Fibroblast of the conjunctiva (primary cell): ENCODE results near the gene RIPK1.
A peak's percentile ranks its signal among the peaks of the same experiment; 100 is the strongest.
"Not testable (repeated sequence)": the region's sequence is repeated elsewhere in the genome, so short reads cannot be mapped to it uniquely, and the experiment has no call there.

Source experiments
- DNase-seq: peaks from one replicate; pipeline ENCODE4 v3.0.0-alpha.2; 2010; ENCODE audit warnings: low read depth

RIPK1 gene

DNA sequence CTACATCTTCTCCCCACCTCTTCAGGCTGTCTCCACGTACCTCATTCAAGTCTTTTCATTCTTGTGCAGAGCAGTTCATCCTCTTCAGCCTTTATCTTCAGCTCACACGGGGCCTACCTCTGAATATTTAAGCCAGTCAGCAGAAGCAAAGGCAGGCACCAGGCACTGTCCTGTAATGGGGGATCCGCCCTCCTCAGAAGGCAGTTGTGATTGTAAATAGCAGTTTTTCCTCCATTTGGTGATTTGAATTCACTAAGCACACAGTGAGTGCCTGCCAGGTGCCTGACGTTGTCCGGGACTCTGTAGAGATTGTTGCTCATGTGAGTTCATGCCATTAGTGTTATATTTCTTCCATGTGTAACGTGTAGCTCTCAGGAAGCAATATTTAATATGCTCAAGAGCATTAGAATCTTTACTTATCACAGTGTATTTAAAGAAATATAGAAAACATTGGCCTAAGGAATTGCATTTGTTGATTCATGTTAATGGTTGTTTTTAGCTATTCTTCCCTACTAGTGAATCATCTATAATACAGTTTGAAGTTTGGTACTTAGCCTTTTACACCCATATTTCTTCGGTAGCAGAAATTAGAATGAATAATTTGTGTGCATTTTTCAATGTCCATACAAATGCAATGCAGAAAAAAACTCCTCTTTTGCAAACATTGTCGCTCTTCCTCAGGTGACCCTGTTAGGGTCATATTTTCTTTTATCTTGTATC is 68.2 kb downstream of the RIPK1 start:
- DNase-seq: no peak

DNA sequence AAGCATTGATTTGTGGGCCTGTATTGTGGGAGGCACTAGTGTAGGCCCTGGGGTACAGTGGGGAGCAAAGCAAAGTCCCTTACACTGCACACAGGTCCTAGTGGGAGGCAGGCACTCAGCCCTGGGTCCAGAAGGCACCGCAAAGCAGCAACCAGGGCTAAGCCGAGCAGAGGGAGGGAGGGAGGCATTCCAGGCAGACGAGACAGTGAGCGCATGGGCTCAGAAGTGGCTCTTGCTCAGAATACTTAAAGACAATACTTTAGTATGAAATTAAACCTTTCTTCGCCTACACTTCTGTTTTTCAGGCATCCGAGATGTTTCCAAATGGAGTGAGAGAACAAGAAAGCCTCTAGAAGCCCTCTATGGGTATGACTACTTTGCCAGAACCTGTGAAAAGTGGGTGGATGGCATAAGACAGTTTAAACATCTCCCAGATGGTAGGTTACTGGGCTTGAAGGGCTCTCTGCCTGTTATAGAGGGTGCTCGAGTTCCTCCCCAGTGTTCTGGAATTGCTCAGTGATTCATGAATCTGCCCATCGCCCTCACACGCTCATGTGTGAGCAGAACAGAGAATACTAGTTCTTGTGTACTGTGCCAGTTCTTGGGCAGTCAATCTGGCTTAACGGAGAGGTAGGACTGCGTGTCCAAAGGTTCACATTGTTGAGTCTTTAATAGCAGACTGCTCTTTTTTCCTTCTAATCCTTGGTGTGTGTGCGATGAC is 68.9 kb downstream of the RIPK1 start:
- DNase-seq: no peak

DNA sequence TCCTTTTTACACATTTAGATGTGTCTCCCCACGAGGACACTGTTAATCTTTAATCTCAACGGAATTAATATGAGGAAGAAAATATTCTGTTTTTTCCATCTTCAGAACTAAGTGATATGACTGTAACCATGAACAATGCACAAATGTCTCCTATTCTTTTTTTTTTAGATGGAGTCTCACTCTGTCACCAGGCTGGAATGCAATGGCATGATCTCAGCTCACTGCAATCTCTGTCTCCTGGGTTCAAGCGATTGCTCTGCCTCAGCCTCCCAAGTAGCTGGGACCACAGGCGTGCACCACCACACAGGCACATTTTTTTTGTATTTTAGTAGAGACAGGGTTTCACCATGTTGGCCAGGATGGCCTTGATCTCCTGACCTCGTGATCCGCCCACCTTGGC is 69.6 kb downstream of the RIPK1 start:
- not testable (repeated sequence) for DNase-seq

DNA sequence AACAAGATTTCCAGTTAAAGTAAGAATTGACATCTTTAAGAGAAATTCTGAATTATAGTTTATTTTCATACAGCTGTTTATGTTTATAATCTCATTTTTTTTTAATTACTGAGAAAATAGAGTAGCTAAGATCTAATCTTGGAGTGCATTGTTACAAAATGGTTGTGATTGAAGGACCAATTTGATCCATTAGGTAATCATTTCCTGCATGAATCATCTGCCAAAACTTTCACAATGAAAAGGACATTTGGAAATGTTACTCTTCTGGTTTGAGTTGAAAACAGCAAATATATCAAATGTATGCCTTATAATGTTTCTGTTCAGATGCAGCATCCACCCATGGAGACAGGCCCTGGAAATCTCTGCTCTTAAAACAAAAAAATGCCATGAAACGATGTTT is 70.0 kb downstream of the RIPK1 start:
- no peak for DNase-seq

DNA sequence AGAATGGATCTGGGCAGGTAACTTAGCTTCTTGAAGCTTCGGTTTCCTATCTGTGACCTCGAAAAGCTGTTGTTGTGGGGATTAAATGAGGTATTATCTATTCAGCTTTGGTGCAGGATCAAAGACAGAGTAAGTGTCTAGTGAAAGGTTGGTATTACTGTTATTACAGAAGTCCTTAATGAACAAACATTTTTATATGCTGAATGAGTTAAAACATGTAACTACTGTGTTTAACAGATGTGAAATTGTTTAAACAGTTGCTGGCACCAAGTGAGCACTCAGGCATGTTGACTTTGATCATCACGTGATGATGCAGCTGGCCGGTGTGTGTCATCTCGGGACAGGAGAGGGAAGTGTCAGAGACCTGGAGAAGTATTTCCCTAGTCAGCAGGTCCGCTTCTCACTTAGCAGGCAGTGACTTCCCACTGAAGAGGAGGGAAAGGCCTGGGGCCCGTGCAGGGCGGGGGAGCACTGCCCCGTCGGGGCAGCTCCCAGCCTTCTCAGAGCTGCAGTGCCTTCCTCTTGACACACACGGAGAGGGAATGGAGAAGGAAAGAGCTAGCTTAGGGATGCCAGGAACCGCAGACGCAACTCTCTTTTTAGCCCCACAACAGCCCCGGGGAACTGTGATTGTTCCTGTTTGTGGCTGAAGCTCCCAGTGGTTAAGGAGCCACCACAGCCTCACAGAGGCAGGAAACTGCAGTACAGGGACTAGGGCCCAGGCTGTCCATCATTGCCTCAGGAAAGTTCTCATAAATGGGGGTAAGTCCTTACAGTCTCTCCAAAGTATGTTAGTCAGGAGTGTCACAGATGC is 71.0 kb downstream of the RIPK1 start:
- DNase-seq: peak; percentile 34

DNA sequence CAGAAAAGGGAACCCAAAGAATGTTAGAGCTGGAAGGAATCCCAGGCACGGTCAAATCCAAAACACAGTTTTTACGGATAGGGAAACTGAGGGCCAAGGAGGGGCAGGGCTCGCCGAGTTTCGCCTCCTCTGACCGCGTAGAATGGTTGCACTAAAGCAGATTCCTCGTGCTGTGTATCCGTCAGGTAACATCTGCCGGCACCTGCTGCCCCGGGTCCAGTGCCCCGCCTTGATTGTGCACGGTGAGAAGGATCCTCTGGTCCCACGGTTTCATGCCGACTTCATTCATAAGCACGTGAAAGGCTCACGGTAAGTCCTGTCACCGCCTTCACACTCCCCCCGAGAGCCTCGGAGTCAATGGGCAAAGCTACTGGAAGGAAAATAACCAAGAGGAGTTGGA is 71.9 kb downstream of the RIPK1 start:
- DNase-seq: no peak

DNA sequence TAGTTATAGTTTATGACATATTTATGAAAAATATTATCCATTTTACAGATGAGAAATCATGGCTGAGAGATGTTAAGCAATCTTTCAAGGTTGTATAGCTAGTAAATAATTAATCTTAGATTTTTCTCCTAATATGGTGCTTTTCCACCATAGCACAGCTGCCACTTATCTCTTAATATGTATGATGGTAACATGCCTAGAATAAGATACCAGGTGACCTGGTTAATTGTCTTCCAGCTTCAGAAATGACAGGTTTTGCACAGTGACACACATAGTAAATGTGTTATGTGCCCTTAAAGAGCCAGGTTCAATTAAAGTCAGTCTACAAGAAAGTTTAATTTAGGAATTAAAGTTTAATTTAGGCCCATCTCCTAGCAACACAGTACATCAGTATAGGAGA is 74.2 kb downstream of the RIPK1 start:
- DNase-seq: no peak

DNA sequence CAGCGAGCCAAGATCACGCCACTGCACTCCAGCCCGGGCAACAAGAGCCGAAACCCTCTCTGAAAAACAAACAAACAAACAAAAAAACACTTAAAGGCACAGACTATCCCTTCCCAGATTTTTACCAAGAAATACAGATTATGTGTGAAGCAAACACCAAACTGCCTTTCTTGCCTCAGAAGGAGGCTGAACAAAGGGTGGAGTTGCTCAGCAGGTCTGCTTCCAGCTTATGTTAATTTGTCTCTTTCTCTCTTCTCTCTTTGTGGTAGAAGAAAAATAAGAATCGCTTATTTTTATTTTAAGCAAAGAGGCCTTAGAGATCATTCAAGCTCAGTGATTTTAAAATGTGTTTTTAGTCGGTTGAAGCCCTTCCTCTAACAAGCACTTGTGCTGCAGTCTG is 74.9 kb downstream of the RIPK1 start:
- DNase-seq: no peak

DNA sequence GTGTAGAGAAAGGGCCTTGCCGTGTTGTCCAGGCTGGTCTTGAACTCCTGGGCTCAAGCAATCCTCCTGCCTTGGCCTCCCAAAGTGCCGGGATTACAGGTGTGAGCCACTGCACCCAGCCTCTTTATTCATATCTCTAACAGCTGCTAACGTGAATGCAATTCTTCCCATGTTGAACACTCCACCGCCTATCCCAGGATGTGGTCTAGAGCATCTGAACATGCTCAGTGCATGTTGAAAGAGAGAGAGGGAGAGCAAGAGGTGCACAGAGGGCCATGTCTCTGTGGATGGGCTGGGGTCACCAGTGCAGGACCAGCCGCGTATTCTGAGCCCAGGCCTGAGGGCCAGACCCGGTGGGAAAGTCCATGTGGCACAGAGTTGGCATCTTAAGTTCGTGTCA is 76.3 kb downstream of the RIPK1 start:
- DNase-seq: no peak

DNA sequence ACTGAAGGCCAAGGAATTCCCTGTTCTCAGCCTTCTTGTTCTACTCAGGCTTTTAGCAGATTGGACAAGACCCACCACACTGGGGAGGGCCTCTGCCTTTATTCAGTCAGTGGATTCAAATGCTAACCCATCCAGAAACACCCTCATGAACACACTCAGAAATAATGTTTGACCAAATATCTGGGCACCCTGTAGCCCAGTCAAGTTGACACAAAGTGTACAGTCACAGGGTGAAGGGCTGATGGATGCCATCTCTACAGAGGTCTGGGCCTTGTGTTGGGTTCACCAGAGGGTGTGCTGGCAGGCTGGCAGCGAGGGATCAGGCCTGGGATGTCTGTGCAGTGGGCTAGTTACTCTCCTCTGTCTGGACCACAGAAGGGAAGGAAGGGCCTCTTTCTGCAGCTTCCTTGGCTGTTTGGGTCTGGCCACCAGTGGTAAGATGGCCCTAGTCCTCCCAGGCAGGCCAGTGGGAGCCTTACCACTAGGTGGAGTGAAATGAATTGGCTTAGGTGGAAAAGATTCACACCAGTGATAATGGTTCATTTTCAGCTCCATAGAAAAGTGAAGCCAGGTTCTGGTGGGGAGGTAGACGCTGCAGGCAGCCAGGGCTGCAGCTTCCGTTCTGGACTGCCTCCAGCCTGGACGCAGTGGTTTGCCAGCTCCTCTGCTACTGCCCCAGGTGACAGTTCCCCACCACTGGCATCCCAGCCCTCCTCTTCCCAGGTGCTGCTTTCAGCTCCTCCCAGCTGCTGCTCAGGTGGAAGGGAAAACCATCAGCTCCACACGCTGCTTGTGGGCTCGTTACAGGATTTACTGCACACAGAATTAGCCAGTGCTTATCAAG is 79.8 kb downstream of the RIPK1 start:
- no peak for DNase-seq

DNA sequence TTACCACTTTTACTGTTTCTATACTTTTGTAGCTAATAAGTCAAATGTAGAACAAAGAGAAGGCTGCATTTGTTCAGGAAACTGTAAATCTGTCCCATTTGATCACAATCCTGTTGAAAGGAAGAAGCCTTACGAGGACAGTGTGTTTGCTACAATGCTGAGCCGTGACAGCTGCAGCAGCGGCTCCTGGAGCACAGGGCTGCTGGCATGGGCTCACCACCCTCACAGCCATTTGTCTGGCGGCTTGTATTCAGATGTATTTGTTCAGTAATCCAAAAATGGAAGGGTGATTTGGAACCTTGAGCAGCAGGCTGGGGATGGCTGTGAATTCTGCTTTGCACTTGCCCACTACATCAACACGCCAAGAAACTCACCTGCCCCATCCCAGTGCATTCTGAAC is 83.4 kb downstream of the RIPK1 start:
- no peak for DNase-seq

DNA sequence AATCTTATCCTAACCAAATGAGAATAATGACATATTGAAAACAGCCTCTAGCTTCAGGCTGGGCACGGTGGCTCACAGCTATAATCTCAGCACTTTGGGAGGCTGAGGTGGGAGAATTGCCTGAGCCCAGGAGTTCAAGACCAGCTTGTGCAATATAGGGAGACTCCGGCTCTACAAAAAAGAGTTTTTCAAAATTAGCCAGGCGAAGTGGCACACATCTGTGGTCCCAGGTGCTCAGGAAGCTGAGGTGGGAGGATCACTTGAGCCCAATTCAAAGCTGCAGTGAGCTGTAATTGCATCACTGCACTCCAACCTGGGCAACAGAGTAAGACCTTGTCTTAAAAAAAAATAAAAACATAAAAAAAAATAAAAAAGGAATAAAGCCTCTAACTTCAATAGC is 84.4 kb downstream of the RIPK1 start:
- no peak for DNase-seq

DNA sequence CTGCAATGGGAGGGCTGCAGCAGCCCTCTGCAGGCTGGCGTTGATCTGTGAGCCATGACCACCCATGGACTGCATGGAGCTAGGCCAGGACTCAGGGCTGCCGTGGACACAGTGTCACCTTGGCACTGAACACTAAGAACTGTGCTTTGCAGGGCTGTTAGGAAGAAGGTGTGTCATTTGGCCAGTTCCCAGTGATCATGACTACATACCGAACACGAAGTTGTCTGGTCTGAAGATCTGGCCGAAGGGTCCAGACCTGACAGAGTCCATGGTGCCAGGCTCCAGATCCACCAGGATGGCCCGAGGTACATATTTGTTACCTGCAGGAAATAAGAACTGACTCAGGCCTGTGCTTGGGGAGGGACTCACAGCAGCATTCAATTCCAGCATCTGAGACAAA is 87.1 kb downstream of the RIPK1 start:
- not testable (repeated sequence) for DNase-seq

DNA sequence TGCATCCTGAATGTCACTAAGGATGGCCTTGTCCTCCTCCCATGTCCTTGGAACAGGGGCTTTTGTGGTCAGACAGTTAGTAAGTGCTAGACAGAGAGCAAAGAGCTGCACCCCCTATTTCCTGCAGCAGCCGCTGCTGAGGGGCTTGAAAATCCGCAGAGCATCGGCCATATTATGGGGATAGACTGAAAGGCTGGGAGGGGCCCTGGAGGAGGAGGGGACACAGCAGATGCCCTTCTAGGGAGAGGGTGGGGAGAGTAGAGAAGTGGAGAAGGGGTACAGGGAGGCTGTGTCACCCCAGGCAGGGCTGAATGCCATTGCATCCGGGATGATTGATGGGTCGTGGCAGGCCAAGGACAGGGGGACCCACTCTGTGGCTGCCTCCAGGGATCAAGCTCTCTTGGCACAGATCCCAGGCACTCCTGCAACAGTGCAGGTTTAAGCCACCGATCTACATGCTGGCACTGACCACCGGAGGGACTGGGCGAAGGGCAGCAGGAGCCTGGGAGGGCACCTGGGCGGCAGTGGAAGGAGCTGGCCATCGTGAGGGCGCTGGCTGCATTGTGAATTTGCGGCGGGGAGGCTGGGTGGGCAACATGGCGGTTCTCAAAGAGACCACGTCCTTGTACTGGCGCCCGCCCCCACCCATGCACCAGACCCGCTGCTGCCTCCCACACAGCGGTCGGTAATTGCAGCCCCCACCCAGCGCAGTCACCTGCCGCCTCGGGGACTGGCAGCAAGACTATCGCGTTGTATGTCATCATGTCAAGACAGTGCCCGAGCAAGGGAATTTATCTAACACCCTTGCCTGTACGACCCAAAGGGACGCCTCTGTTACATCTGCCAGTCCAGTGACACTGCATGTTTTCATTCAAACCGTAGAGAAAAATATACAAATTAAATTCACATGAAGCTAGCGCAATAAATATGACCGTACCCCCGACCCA is 88.2 kb downstream of the RIPK1 start:
- not testable (repeated sequence) for DNase-seq

DNA sequence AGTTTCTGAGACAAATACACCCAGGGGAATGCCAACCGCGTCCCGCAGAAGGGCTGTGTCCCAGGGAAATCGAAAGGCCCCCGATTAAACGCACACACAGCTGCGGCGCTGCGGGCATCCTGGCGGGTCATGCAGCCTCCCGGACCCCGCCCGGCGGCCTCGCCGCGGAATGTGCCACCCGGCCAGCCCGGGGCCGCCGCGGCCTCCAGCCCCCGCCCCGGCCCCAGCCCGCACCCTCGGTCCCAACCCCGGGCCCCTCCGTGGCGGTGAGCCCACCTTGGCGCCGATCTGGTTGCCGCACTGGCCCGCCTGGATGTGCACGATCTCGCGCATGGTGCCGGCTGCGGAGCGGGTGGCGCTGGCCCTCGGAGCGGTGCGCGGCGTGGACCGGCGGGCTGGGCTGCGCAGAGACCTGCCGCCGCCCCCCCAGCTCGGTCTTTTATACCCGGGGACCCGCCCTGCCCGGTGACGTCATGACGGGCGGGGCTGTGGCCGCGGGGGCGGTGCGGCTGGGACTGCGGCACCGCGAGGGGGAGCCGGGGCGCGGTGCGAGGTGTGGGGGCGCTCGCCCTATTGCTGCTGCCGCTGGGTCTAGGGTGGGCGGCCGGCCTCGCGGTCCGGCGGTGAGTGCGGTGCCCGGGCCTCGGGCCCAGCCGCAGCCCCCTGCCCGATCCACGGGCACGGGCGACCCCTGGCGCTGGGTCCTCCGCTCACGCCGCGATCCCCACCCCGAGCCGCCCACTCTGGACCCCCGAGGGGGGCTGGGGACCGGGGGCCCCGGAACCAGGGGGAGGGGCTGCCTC is 89.0 kb downstream of the RIPK1 start, which contains the start of gene TUBB2A:
TSS of gene TUBB2A (minus strand) at position 414 of the 803 bp plus-strand sequence. CDS start at position 333, 81 bp downstream.
- DNase-seq: peak; percentile 62

DNA sequence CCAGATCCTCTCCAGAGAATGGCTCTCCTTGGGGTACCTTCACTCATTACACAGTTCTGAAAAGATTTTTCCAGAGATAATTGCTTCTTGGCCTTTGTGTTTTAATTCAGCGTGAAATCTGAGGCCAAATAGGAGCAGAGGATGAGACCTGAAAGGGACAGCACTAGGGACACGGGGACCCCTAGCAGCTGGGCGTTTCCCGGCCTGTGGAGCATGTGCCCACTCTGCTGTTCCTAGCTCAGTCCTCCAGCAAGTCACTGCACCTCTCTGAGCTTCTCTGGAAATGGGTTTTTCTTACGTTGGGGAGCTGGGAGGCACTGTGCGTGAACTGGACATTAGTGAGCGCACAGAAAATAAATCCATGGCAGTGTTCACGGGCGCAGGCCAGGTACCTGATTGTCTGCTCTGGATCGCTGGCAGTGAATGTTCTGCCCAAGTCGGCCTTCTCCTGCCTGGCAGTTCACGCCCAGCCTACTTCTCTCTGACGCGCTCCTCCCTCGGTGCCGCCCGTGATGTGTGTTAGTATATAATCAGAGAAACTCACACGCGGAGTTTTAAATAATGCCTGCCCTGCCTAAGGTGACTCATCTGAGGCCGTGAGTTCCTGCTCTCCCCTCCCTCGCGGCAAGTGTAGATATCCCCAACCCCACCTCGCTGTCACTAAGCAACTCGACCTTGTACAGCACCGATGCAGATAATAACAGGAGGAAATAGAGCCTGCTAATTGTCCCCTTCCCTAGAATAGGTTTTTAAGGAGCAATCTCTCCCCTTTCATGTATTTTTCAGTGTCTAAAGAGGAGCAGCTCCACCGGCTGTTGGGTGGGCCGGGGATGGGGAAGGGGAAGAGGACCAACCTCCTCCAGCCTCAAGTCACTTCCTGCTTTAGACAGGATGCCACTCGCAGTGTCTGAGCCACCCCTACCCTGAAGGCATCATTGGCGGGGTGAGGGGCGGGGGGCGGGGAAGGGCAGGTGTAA is 91.8 kb downstream of the RIPK1 start:
- DNase-seq: no peak

DNA sequence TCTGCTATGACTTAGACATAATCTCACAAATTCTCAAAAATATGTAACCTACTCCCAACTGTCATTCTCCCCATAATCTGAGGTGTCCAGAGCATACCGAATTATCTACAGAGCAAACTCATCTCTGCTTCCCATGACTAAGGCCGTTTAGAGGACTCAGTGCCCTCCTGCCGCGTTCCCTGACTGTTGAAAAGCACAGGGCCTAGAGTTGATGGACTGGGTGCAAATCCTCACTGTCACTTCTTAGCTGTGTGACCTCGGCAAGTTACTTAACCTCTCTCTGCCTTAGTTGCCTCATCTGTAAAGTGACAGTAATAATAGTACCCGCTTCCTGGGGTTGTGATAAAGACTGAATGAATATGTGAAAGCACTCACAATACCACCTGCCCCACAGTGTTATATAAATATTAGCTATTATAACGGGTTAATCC is 93.8 kb downstream of the RIPK1 start:
- DNase-seq: no peak

DNA sequence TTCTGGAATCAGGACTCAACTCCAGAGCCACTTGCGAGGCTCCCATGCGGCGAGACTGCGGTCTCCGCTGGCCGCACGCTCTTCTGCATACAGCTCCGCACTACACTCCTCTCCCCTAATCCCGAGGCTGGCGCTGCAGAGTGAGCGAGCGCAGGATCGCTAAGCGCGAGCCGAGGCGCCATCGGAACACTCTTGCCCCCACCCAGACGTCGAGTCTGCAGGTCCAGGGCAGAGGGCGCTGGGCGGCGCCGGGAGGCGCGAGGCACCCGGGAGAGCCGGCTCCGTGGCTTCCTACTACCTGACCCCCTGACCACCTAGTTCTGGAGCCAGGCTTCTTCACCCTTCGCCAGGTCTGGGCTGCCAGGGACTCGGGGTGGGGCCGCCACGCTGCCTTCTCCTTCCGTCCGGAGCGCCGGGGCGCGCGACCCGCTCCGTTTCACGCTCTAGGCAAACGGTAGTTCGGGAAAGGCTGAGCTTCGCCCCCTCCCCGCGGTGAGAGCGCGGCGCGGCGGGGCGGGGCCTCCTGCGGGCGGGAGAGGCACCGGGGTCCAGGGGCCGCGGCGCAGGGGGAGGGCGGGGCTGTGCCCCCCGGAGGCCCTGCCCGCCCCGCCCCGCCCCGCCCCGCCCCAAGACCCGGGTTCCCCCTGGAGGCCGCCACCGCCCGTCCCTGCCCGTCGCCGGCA is 94.4 kb downstream of the RIPK1 start:
- peak; percentile 43 for DNase-seq
